Endothelial cell of umbilical vein (primary cell): ENCODE results near the gene PRDM11. TPM values are rescaled to one million over a fixed set of nuclear protein-coding genes. Genes with fewer than 3 reads are reported as not detected.

Experiments used
- BruUV-seq: library from RNA; stranded (reverse); fragments of 400-500 nt; replicated peaks from 2 replicates; lab custom pipeline; 2021; lab: Mats Ljungman, UMichigan
- CTCF ChIA-PET: fragments of 300-600, 350-600 bp; sonication (Branson Sonifier 250); formaldehyde crosslinking; loops from one replicate; lab custom pipeline; 2021; ENCODE audit warnings: antibody characterized with exemption, inconsistent platforms; lab: Charles Lee
- POLR2A ChIA-PET: fragments of 300-600, 350-600 bp; sonication (Branson Sonifier 250); formaldehyde crosslinking; loops from one replicate; lab custom pipeline; 2021; ENCODE audit warnings: antibody characterized with exemption, inconsistent platforms; lab: Charles Lee
- DNase-seq: peaks from one replicate; pipeline ENCODE4 v3.0.0-alpha.2; 2011; ENCODE audit warnings: low read depth, low spot score
- FAIRE-seq: peaks from 2 replicates; lab custom pipeline; 2011; peaks lifted over from hg19 to GRCh38; lab: Jason Lieb, UNC
- H2AFZ ChIP-seq: 2 replicates; pipeline ENCODE4 v1.6.0; 2012; ENCODE audit warnings: low read depth, low read length, control low read depth, inconsistent platforms
- H3K27ac ChIP-seq: 2 replicates; pipeline ENCODE4 v1.5.1; 2011; ENCODE audit warnings: low read depth, mild to moderate bottlenecking, control low read depth, low read length, moderate library complexity; ENCODE audit not compliant: insufficient read depth
- H3K27me3 ChIP-seq, 2 experiments: 2 replicates each; pipeline versions ENCODE4 v1.6.0 to v1.6.1; 2011; ENCODE audit warnings: low read length in 2 of 2, mixed read lengths in 1 of 2; ENCODE audit not compliant: control insufficient read depth in 2 of 2, insufficient read depth in 2 of 2
- H3K36me3 ChIP-seq, 2 experiments: 2 replicates in 1 of 2; 3 replicates in 1 of 2; pipeline ENCODE4 v1.5.1; 2011; ENCODE audit warnings: low read length in 2 of 2, mild to moderate bottlenecking in 1 of 2, moderate library complexity in 1 of 2; ENCODE audit not compliant: control insufficient read depth in 2 of 2, insufficient read depth in 2 of 2; ENCODE audit errors: extremely low read depth in 1 of 2
- H3K4me1 ChIP-seq: 3 replicates; pipeline ENCODE4 v1.5.1; 2011; ENCODE audit warnings: mild to moderate bottlenecking, low read length; ENCODE audit not compliant: control insufficient read depth, insufficient read depth; ENCODE audit errors: extremely low read depth
- H3K4me2 ChIP-seq: 2 replicates; pipeline ENCODE4 v1.6.1; 2011; ENCODE audit warnings: low read length, control low read depth, mixed read lengths; ENCODE audit not compliant: insufficient read depth
- H3K4me3 ChIP-seq, 3 experiments: fragments of 200-600 bp in 1 of 3; sonication (generic), shearing (Covaris generic) in 1 of 3; replicated peaks in 1 of 3; 2 replicates each; pipeline ENCODE4 v1.5.1; 2011 to 2016; ENCODE audit warnings: control low read depth in 3 of 3, low read length in 3 of 3, mild to moderate bottlenecking in 2 of 3, inconsistent platforms in 1 of 3, low read depth in 1 of 3, moderate library complexity in 1 of 3; ENCODE audit not compliant: insufficient read depth in 1 of 3
- H3K79me2 ChIP-seq: 2 replicates; pipeline ENCODE4 v1.6.0; 2012; ENCODE audit warnings: low read length, inconsistent platforms; ENCODE audit not compliant: control insufficient read depth, insufficient read depth
- H3K9ac ChIP-seq: replicated peaks from 2 replicates; pipeline ENCODE3; 2011; ENCODE audit warnings: low read length, control low read depth; ENCODE audit not compliant: insufficient read depth; ENCODE audit errors: extremely low read depth
- H3K9me1 ChIP-seq: replicated peaks from 3 replicates; pipeline ENCODE4 v1.6.0; 2011; ENCODE audit warnings: mild to moderate bottlenecking, low read length; ENCODE audit not compliant: control insufficient read depth, insufficient read depth; ENCODE audit errors: extremely low read depth
- H3K9me3 ChIP-seq: replicated peaks from 2 replicates; pipeline ENCODE4 v1.5.1; 2012; ENCODE audit warnings: low read length, inconsistent platforms; ENCODE audit not compliant: control insufficient read depth, insufficient read depth
- H4K20me1 ChIP-seq: replicated peaks from 2 replicates; pipeline ENCODE3; 2011; ENCODE audit warnings: mild to moderate bottlenecking, low read length; ENCODE audit not compliant: control insufficient read depth, insufficient read depth; ENCODE audit errors: extremely low read depth
- CTCF ChIP-seq, 2 donors: IDR thresholded peaks; 1 replicate in 1 of 2; 2 replicates in 1 of 2; pipeline ENCODE4 v1.5.1; 2011; ENCODE audit warnings: low read length in 2 of 2, mild to moderate bottlenecking in 2 of 2, moderate library complexity in 2 of 2, control low read depth in 1 of 2, inconsistent platforms in 1 of 2, low read depth in 1 of 2; ENCODE audit not compliant: insufficient read depth in 1 of 2; ENCODE audit errors: extremely low read depth in 1 of 2
- EZH2 ChIP-seq: IDR thresholded peaks from 2 replicates; pipeline ENCODE4 v1.6.1; 2012; ENCODE audit warnings: borderline replicate concordance, low read depth, mild to moderate bottlenecking, moderate library complexity, low read length, inconsistent platforms; ENCODE audit not compliant: severe bottlenecking
- FOS ChIP-seq: IDR thresholded peaks from 2 replicates; pipeline ENCODE4 v1.6.1; 2011; ENCODE audit warnings: mild to moderate bottlenecking, low read length, moderate library complexity, borderline replicate concordance; ENCODE audit not compliant: insufficient read depth
- GATA2 ChIP-seq: IDR thresholded peaks from 2 replicates; pipeline ENCODE4 v1.7.0; 2011; ENCODE audit warnings: low read depth, mild to moderate bottlenecking, moderate library complexity, mixed read lengths, low read length; ENCODE audit not compliant: insufficient read length, insufficient read depth
- JUN ChIP-seq: IDR thresholded peaks from 2 replicates; pipeline ENCODE4 v1.6.1; 2011; ENCODE audit warnings: borderline replicate concordance, low read depth; ENCODE audit not compliant: insufficient read length, insufficient read depth
- MAX ChIP-seq: IDR thresholded peaks from 2 replicates; pipeline ENCODE4 v1.6.1; 2011; ENCODE audit not compliant: insufficient read depth, insufficient read length
- MYC ChIP-seq: IDR thresholded peaks from one replicate; pipeline ENCODE4 v1.6.1; 2011; ENCODE audit warnings: mild to moderate bottlenecking, low read depth, low read length
- POLR2A ChIP-seq: IDR thresholded peaks from 2 replicates; pipeline ENCODE4 v1.6.1; 2012; ENCODE audit warnings: low read depth, mild to moderate bottlenecking, control low read depth, low read length
- POLR2AphosphoS5 ChIP-seq: IDR thresholded peaks from 2 replicates; pipeline ENCODE4 v1.6.1; 2012; ENCODE audit warnings: low read depth, mild to moderate bottlenecking, control low read depth, low read length, moderate library complexity; ENCODE audit not compliant: insufficient read depth
- dilution Hi-C: fragments of 300-500 bp; cut with MboI; formaldehyde crosslinking; loops from one replicate; pipeline ENCODE4 v1.15.0; 2019; ENCODE audit warnings: low sequenced_read_pairs; ENCODE audit not compliant: extremely low pct_ligation_motif_present
- intact Hi-C: fragments of 100-400 bp; cut with micrococcal nuclease; formaldehyde crosslinking; loops from one replicate; pipeline ENCODE4 v1.10.0; 2022
- polyA plus RNA-seq, 4 experiments: library from polyadenylated mRNA; depleted of rRNA in 3 of 4; stranded (reverse) in 3 of 4; unstranded in 1 of 4; fragments of >200 nt; gene quantifications; 2 replicates each; pipeline versions ENCODE4 v1.2.1 to v1.2.3, GENCODE V29; 2011 to 2012; ENCODE audit warnings: missing spikeins in 1 of 4
- total RNA-seq: library from RNA; stranded (reverse); gene quantifications from 2 replicates; pipeline ENCODE4 v1.2.3, GENCODE V29; 2021

The PRDM11 gene
- total and polyA plus RNA-seq, 2 donors (not counting 3 experiments of a cell fraction or from before 2014, with no cell fraction given) = 6.9 to 14.1 TPM

- POLR2A ChIA-PET = no interaction called here
- TF ChIP-seq MAX = no peak
- TF ChIP-seq POLR2AphosphoS5 = no peak
- no peak for TF ChIP-seq EZH2
- TF ChIP-seq MYC = no peak
- TF ChIP-seq POLR2A = no peak
- no peak for TF ChIP-seq FOS
- TF ChIP-seq JUN = no peak
- TF ChIP-seq CTCF (IDR thresholded peaks at IDR 0.05; ENCODE audit: extremely low read depth in 1 of 2, insufficient read depth in 1 of 2, low read depth in 1 of 2, low read length in 2 of 2) = no peak
- TF ChIP-seq GATA2 = no peak
- no peak overlapping the region for H3K27ac ChIP-seq
- H3K9me1 ChIP-seq = no peaks in the 10 kb centered on the region
- no TSS peak for BruUV-seq
- peaks cover 0 to 6% of the 10 kb centered on the region in 2 experiments for H3K36me3 ChIP-seq
- no peak overlapping the region for H2AFZ ChIP-seq
- no peak for DNase-seq
- H3K4me3 ChIP-seq = no peak overlapping the region
- no peaks in the 10 kb centered on the region for H4K20me1 ChIP-seq
- no peak overlapping the region for H3K9ac ChIP-seq
- no peaks in the 10 kb centered on the region for H3K9me3 ChIP-seq
- FAIRE-seq = no peak
- intact Hi-C loops = no loop called here
- CTCF ChIA-PET = interaction anchor here (1.4 kb wide), 1 partner anchor 17 kb away, joined by 6 read pairs; no protein-coding TSS in a partner anchor
- dilution Hi-C loops = no loop called here
- peaks cover 0 to 3% of the 10 kb centered on the region in 2 experiments for H3K27me3 ChIP-seq
- H3K79me2 ChIP-seq = no peaks in the 10 kb centered on the region
- H3K4me1 ChIP-seq = no peaks in the 10 kb centered on the region
- H3K4me2 ChIP-seq = no peak overlapping the region
Measured at GRCh38 chr11:45216901-45217300, 70.5 kb downstream of the PRDM11 start.
